Activated CD8-positive, alpha-beta T cell treated with anti-CD3 and anti-CD28 coated beads for 36 hours (primary cell): Measurements from ENCODE around the gene PLSCR1. TPM values are rescaled to one million over a fixed set of nuclear protein-coding genes. Genes with fewer than 3 reads are reported as not detected.
"Not testable (repeated sequence)": the region's sequence is repeated elsewhere in the genome, so short reads cannot be mapped to it uniquely, and the experiment has no call there.

ENCODE experiments used
- ATAC-seq: fragments of 200-7000 bp; cut with Tn5 transposase; one replicate; pipeline ENCODE4 v1.10.0; 2021; ENCODE audit warnings: mild to moderate bottlenecking, moderate library complexity
- CTCF ChIA-PET: fragments of 350-600 bp; sonication (Branson Sonifier 250); formaldehyde crosslinking; loops from one replicate; lab custom pipeline; 2021; ENCODE audit warnings: antibody characterized with exemption; lab: Charles Lee
- POLR2A ChIA-PET: fragments of 350-600 bp; sonication (Branson Sonifier 250); formaldehyde crosslinking; loops from one replicate; lab custom pipeline; 2021; ENCODE audit warnings: antibody characterized with exemption; lab: Charles Lee
- DNase-seq: peaks from one replicate; pipeline ENCODE4 v3.0.0-alpha.2; 2020
- H3K27ac Mint-ChIP-seq: one replicate; pipeline ENCODE4 v1.8.0; 2021; ENCODE audit warnings: mild to moderate bottlenecking, mixed read lengths
- H3K27me3 Mint-ChIP-seq: one replicate; pipeline ENCODE4 v1.8.0; 2021; ENCODE audit warnings: mixed read lengths
- H3K36me3 Mint-ChIP-seq: one replicate; pipeline ENCODE4 v1.8.0; 2021; ENCODE audit warnings: low read depth, mixed read lengths
- H3K4me1 Mint-ChIP-seq: one replicate; pipeline ENCODE4 v1.8.0; 2021; ENCODE audit warnings: low read depth, mixed read lengths
- H3K4me3 Mint-ChIP-seq: one replicate; pipeline ENCODE4 v1.8.0; 2021; ENCODE audit warnings: mild to moderate bottlenecking, moderate library complexity, mixed read lengths
- H3K9me3 Mint-ChIP-seq: one replicate; pipeline ENCODE4 v1.8.0; 2021; ENCODE audit warnings: mixed read lengths
- intact Hi-C: fragments of 100-400 bp; cut with micrococcal nuclease; formaldehyde crosslinking; loops from one replicate; pipeline ENCODE4 v1.10.0; 2022
- total RNA-seq, 2 experiments: library from RNA; stranded (reverse); gene quantifications; one replicate each; pipeline ENCODE4 v1.2.3, GENCODE V29; 2021
- TF ChIP-seq, protein P1 (sequence below): fragments of 200-600 bp; IDR thresholded peaks from one replicate; pipeline ENCODE4 v1.8.0; 2022; ENCODE audit warnings: antibody characterized with exemption, mild to moderate bottlenecking

The PLSCR1 gene
- total RNA-seq, 2 experiments from 2014 or later, result 36.4 to 38.9 TPM

DNA sequence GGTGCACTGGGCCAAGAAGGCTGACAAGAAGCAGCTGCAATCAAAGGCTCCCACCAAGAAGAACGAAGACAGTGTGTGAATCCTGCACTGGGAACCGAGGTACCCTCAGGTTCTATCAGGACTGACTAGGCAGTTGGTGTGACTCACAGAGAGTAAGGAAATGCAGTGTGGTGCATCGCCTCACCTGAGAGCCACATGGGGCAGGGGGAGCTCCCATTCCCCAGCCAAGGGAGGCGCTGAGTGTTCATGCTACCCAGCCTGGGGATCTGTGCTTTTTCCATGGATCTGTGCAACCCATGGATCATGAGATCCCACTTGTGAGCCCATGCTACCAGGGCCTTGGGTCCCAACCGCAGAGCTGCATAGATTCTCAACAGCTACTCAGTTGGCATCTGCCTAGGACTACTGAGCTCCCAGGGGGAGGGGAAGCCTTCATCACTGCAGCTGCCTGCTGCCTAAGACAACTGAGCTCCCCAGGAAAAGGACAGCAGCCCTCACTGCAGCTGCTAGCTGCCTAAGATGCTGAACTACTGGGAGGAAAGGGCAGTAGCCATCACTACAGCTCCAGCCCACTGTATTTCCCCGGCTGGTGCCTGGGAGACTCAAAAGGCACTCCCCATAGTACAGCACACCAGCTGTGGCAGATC is 68.2 kb downstream of the PLSCR1 start:
- no peak overlapping the region for H3K4me3 Mint-ChIP-seq
- CTCF ChIA-PET, result no interaction called here
- intact Hi-C loops, result no loop called here
- DNase-seq (no peak), ATAC-seq (no peak)
- no peaks in the 10 kb centered on the region for H3K4me1 Mint-ChIP-seq
- TF ChIP-seq, protein P1, sequence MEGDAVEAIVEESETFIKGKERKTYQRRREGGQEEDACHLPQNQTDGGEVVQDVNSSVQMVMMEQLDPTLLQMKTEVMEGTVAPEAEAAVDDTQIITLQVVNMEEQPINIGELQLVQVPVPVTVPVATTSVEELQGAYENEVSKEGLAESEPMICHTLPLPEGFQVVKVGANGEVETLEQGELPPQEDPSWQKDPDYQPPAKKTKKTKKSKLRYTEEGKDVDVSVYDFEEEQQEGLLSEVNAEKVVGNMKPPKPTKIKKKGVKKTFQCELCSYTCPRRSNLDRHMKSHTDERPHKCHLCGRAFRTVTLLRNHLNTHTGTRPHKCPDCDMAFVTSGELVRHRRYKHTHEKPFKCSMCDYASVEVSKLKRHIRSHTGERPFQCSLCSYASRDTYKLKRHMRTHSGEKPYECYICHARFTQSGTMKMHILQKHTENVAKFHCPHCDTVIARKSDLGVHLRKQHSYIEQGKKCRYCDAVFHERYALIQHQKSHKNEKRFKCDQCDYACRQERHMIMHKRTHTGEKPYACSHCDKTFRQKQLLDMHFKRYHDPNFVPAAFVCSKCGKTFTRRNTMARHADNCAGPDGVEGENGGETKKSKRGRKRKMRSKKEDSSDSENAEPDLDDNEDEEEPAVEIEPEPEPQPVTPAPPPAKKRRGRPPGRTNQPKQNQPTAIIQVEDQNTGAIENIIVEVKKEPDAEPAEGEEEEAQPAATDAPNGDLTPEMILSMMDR, result no peak
- no peaks in the 10 kb centered on the region for H3K36me3 Mint-ChIP-seq
- no peaks in the 10 kb centered on the region for H3K9me3 Mint-ChIP-seq
- no peak overlapping the region for H3K27ac Mint-ChIP-seq
- peaks cover 8% of the 10 kb centered on the region for H3K27me3 Mint-ChIP-seq
- POLR2A ChIA-PET, result interaction anchor here (0.9 kb wide), 1 partner anchor 11 kb away, joined by 3 read pairs; no protein-coding TSS in a partner anchor

DNA sequence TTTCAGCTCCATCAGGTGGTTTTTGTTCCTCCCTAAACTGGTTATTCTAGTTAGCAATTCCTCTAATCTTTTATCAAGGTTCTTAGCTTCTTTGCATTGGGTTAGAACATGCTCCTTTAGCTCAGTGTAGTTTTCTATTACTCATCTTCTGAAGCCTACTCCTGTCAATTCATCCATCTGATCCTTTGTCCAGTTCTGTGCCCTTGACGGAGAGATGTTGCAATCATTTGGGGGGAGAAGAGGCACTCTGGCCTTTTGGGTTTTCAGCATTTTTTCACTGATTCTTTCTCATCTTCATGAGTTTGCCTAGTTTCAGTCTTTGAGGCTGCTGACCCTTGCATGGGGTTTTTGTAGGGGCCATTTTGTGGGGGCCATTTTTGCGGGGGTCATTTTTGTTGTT is 69.4 kb downstream of the PLSCR1 start:
- H3K27me3 Mint-ChIP-seq, CTCF ChIA-PET, H3K9me3 Mint-ChIP-seq, ATAC-seq, intact Hi-C loops, H3K27ac Mint-ChIP-seq, H3K36me3 Mint-ChIP-seq, H3K4me3 Mint-ChIP-seq, DNase-seq, H3K4me1 Mint-ChIP-seq: not testable (repeated sequence)
- POLR2A ChIA-PET, result interaction anchor here (0.9 kb wide), 1 partner anchor 20 kb away, joined by 3 read pairs; no protein-coding TSS in a partner anchor

DNA sequence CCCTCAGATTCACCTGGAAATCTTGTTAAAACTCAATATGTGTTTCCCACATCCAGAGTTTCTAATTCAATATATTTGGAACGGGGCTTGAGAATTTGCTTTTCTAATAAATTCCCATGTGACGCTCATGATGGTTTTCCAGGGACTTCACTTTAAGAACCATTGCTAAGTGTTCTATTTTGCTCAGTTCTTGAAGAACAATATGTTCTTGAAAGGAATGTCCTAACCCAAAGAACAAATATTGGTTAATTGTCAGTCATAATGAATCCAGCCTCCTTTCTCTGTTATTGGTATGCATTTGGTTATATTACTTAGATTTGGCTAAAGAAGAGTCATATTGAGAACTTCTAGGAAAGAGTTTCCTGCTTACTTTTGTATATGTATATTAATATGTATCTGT is 70.7 kb downstream of the PLSCR1 start:
- no peaks in the 10 kb centered on the region for H3K36me3 Mint-ChIP-seq
- ChIA-PET POLR2A (no interaction called here), CTCF (no interaction called here)
- TF ChIP-seq, protein P1, result no peak
- ATAC-seq, result no peak
- H3K4me3 Mint-ChIP-seq, result no peak overlapping the region
- DNase-seq, result no peak
- intact Hi-C loops, result no loop called here
- peaks cover 8% of the 10 kb centered on the region for H3K27me3 Mint-ChIP-seq
- no peaks in the 10 kb centered on the region for H3K4me1 Mint-ChIP-seq
- no peak overlapping the region for H3K27ac Mint-ChIP-seq
- H3K9me3 Mint-ChIP-seq, result no peaks in the 10 kb centered on the region

DNA sequence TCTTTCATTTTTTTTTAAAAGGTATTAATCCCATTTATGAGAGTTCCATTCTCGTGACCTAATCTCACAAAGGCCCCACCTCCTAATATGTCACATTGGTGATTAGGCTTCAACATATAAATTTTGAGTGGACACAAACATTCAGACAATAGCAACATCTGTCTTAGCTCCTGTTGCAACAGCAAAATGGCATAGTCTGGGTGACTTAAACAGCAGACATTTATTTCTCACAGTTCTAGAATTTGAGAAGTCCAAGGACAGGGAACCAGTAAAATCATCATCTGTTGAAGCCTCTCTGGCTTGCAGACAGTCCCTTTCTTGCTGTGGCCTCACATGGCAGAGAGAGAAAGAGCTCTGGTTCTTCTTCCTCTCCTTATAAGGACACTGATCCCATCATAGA is 71.8 kb downstream of the PLSCR1 start:
- no peak for DNase-seq
- intact Hi-C loops, result no loop called here
- Mint-ChIP-seq H3K4me1 (no peaks in the 10 kb centered on the region), H3K36me3 (no peaks in the 10 kb centered on the region), H3K4me3 (no peak overlapping the region), H3K27ac (no peak overlapping the region), H3K27me3 (peaks cover 7% of the 10 kb centered on the region), H3K9me3 (no peaks in the 10 kb centered on the region)
- ChIA-PET POLR2A (no interaction called here), CTCF (no interaction called here)
- ATAC-seq, result no peak
- TF ChIP-seq, protein P1, result no peak

DNA sequence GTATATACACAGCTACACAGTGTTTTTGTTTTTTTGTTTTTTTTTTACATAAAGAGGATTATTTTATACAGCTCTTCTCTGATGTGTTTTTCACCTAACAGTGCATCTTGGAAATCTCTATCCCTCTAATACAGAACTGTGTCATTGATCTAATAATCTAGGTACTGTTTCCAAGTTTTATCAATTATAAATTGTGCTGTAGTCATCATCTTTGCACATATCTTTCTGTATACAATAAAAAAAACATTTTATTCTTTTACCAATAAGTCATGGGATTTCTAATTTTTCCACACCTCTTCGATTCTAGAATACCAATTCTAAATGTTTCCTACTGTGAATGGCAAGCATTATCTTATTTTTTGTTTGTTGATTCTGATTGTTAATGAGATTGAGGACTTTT is 73.4 kb downstream of the PLSCR1 start:
- Mint-ChIP-seq H3K27ac (no peak overlapping the region), H3K4me3 (no peak overlapping the region), H3K9me3 (no peaks in the 10 kb centered on the region), H3K36me3 (no peaks in the 10 kb centered on the region), H3K27me3 (peaks cover 7% of the 10 kb centered on the region), H3K4me1 (peaks cover under 1% of the 10 kb centered on the region)
- intact Hi-C loops, result no loop called here
- ChIA-PET CTCF (interaction anchor here (0.6 kb wide), 1 partner anchor 10 kb away, joined by 4 read pairs; no protein-coding TSS in a partner anchor), POLR2A (no interaction called here)
- ATAC-seq (no peak), DNase-seq (no peak)
- TF ChIP-seq, protein P1, result no peak
